ENCODE data around the gene CHCHD2.

- no peak for TF ChIP-seq USF1 (CRISPR knock-in tag; IDR thresholded peaks at IDR 0.05)
- no peak for TF ChIP-seq POLR2A (conservative IDR thresholded peaks at IDR 0.05)
- no peak for TF ChIP-seq ZBTB17 (CRISPR knock-in tag; IDR thresholded peaks at IDR 0.05)
- no peak for TF ChIP-seq CTCF (IDR thresholded peaks at IDR 0.05 in 2 of 3, conservative IDR thresholded peaks at IDR 0.05 in 1 of 3; ENCODE audit: insufficient read depth in 2 of 3, low read depth in 1 of 3, low read length in 3 of 3)
- no peak for TF ChIP-seq FOXM1 (IDR thresholded peaks at IDR 0.05; ENCODE audit: low read depth)
- TF ChIP-seq FOXM1 (CRISPR knock-in tag; IDR thresholded peaks at IDR 0.05; ENCODE audit: low read depth), result no peak
- TF ChIP-seq ZBTB7A (IDR thresholded peaks at IDR 0.05; ENCODE audit: borderline replicate concordance, control insufficient read depth, low read depth, low read length), result no peak
- TF ChIP-seq HNRNPK (IDR thresholded peaks at IDR 0.05; ENCODE audit: low read depth, low read length, poor library complexity, severe bottlenecking), result no peak
- no peak for TF ChIP-seq ZNF668 (CRISPR knock-in tag; IDR thresholded peaks at IDR 0.05)
- no peak for TF ChIP-seq EZH2 (IDR thresholded peaks at IDR 0.05; ENCODE audit: borderline replicate concordance, low read depth, low read length)
- TF ChIP-seq TEAD4 (IDR thresholded peaks at IDR 0.05; ENCODE audit: low read length), result no peak
- no peak for TF ChIP-seq TEAD4 (CRISPR knock-in tag; IDR thresholded peaks at IDR 0.05; ENCODE audit: borderline replicate concordance)
- TF ChIP-seq HMGXB4 (CRISPR knock-in tag; IDR thresholded peaks at IDR 0.05), result no peak
Measured at GRCh38 chr7:56115852-56116538, 9.7 kb upstream of the CHCHD2 start, which contains the start of gene NUPR2.

Data from K562 (cell line).